ENCODE data around the gene ALDH3B2.
"Not testable (repeated sequence)": the region's sequence is repeated elsewhere in the genome, so short reads cannot be mapped to it uniquely, and the experiment has no call there.

Gene ALDH3B2

DNA sequence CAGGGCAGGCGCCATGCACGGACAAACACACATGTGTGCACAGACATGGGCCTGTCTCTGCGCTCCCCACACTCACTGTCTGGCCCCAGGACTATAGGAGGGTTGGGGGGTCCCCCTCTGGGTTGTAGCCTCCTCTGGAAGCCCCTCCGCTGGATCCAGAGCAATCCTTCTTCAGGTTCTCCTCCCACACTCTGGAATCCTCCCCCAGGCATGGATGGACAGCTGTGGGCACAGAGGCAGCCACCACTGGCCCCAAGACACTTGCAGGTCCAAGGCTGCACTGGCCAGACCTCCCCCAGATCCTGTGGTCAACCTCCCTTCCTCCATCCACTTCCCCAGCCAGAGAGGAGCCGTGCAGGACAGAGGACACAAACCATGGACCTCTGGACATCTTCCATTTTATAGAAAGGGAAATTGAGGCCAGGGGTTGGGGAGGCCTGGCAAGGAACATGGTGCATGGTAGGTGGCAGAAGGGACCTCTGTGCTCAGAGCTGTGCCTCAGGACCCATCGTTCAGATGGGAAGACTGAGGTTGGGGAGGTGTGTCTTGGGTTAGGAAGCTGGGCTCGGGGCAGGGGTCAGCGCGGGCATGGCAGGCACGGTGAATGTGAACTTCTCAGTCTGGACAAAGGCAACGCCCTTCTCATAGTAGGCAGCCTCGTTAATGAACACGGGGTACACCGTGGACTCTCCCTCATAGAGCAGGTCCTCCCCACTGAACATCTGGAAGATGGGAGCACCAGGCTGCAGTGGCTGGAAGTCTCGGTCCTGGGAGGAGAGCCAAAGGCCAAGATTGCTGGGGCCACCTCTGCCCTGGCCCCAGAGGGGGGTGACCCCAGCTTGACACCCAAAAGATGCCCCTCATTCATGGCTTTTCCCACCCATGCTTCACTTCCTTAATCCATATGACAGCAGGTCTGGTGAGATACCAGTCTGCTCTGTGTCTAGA lies 32.0 kb downstream of the ALDH3B2 start:
- no peak for DNase-seq (ENCODE audit: low read depth)

- no peak for DNase-seq (ENCODE audit: low read depth)
Observed at GRCh38 chr11:67641338-67642172, 32.9 kb downstream of the ALDH3B2 start.

DNA sequence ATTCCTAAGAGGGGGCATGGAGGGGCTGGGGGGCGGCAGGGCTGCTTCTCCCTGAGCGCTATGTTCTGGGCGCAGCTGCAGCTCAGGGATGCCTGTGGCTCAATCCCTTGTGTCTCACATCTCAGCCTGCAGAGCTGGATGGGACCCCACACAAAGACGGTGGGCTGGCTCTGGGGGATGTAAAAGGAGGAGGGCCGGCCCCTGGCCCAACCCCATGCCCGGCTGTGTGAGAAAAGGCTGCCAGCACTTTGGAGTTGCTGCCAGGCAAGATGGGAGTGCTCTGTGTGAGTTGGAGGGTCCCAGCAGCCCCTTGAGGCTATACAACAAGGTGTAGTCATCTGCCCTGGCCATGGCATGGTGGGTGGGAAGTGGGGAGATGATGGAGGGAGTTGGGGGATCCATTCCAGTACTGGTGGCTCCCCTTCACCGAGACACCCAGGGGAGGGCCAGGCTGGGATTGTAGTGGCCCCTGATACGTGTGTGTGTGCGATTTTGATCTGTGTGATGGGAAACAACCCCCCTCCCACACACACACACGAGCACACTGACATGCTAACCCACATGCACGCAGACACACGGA lies 33.6 kb downstream of the ALDH3B2 start:
- no peak for DNase-seq (ENCODE audit: low read depth)

DNA sequence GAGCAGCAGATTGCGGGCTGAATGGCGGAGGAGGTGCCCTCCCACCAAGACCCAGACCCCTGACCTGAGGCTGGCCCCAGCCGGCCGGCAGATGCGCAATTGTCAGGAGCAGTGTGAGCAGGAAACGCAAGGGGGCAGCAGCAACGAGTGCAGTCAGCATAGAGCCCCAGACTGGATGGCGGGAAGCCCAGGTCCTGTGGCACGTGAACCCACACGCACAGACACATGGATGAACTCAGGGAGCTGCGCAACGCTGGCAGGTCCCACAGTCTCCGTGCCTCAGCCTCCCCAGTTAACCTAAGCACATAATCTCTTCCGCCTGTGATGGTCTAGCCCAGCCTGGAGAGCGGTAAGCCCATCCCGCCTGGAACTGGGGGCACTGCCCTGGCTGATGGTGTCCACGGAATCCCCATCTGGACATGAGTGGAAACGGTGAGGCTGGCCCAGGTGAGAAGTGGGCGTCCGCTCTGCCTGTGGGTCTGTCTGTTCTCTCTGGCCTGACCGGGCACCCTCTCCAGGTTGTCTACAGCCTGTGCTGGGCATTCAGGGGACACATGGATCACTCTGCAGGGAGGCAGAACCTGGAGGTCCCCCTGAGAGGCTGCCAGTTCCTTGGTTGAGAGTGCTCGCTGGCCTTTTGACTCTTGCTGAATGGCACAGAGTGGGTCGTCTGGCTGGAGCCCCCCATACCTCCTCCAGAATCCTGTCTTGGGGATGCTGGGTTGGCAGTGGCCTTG lies 34.2 kb downstream of the ALDH3B2 start:
- DNase-seq (ENCODE audit: low read depth), result peak; percentile 9

DNA sequence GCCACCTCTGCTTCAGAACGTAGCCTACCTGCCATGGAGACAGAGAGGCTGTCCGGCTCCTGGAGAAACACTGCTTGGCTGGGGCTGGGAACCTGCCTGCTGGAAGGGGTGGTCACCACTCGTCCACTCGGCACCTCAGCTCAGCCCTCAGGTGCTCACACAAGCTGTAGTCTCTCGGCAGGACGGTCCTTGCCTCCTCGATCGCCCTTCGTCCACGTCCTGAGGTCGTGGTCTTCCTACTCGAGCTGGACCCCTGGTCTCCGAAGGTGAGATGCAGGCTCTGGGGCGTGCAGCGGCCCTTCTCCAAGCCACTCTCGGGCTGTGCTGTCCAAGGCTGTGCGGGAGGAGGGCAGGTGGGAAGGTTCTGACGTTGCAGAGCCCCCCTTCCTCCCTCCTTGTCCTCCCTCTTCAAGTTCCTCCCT lies 35.0 kb downstream of the ALDH3B2 start, which contains the start of gene TBX10:
Gene TBX10, minus strand, starts transcription at position 326 of the 422 bp plus-strand sequence. Its CDS starts 291 bp downstream, at position 35.
- no peak for DNase-seq (ENCODE audit: low read depth)

GRCh38 chr11:67638535-67639437 lies 35.6 kb downstream of the ALDH3B2 start:
- DNase-seq (ENCODE audit: low read depth), result no peak

- not testable (repeated sequence) for DNase-seq (ENCODE audit: low read depth)
Observed at GRCh38 chr11:67637441-67637840, 37.0 kb downstream of the ALDH3B2 start.

DNA sequence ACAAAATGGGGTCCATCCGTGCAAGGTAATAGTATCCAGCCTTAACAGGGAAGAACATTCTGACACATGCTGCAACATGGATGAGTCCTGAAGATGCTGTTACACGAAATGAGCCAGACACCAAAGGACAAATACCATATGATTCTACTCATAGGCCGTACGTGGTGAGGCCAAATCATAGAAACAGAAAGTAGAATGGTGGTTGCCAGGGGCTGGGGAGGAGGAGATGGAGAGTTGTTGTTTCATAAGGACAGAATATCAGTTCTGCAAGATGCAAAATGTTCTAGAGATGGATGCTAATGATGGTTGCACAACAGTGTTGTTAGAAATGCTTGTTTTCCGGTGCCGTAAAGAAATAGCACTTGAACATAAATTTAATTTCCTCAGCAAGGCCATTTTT lies 37.5 kb downstream of the ALDH3B2 start:
- DNase-seq (ENCODE audit: low read depth), result no peak

- DNase-seq (ENCODE audit: low read depth), result no peak
Observed at GRCh38 chr11:67635231-67635521, 39.2 kb downstream of the ALDH3B2 start.

DNA sequence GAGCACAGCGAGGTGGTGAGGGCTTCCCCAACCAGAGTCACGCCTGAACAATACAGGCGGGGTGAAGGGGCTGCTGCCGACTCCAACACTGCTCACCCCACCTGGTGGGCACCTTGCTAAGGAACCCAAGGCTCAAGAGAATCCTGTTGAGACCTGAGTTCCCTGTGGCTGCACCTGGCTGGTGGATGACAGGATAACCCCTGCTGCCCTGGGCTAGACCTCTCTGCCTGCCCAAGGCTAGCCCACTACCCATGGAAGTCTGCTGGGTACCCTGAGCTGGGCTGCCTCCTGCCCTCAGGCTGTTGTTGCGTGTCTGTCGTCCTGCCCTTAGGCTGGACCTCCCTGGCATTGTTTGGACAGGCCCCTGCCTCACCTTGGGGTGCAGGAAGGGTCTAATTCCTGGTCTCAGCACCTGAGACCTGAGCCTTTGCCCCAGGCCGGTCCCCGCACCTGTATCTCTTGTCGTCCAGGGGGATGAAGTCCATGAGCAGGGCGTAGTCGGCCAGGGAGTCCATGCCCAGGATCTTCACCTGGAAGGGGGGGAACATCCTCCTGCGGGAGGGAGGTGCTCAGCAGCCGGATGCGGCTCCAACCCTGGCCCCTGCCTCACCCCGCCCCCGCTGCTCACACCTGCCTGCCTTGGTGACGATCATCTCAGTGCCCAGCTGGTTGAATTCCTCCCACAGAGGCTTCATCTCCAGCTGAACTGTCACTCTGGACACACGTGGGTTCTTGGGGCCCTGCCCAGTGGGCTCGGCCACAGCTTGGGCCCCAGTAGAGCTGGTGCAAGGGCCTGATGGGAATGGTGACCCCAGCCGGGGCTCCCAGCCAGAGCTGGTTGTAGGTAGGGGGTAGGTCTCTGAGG lies 39.8 kb downstream of the ALDH3B2 start:
- DNase-seq (ENCODE audit: low read depth), result no peak

- no peak for DNase-seq (ENCODE audit: low read depth)
Observed at GRCh38 chr11:67633758-67634365, 40.6 kb downstream of the ALDH3B2 start.

DNA sequence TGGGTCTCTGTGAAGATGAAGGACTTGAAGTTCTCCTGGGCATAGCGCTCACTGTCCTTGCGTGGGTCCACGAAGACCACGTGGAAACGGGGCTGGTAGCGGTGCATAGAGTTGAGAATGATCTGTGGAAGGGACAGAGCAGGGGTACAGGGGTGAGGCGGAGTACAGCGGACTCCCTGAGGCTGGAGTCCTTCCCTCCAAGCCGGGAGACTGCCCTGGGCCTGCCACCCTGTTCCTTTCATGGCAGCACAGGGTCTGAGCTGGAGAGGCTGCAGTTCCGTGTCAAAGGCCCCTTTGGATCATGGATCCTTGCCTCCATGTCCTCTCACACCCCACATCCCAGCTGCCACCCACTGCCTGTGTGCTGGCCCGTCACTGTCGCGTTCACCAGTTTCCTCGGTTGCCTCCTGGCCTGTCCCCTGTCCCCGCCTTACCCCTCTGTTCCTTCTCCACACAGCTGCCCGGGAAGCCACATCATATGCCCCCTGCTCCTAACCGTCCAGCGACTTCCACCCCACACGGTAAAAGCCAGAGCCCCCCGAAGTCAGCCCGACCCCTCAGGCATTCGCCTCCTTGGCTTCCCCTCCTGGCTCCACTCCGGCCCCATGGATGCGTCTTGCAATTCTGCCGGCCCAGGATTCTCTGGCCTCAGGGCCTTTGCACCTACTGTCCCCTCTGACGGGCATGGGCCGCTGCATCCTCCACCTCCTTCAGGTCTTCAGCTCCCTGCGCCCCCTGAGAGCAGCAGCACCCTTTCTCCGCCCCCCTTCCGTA lies 41.3 kb downstream of the ALDH3B2 start:
- no peak for DNase-seq (ENCODE audit: low read depth)

DNA sequence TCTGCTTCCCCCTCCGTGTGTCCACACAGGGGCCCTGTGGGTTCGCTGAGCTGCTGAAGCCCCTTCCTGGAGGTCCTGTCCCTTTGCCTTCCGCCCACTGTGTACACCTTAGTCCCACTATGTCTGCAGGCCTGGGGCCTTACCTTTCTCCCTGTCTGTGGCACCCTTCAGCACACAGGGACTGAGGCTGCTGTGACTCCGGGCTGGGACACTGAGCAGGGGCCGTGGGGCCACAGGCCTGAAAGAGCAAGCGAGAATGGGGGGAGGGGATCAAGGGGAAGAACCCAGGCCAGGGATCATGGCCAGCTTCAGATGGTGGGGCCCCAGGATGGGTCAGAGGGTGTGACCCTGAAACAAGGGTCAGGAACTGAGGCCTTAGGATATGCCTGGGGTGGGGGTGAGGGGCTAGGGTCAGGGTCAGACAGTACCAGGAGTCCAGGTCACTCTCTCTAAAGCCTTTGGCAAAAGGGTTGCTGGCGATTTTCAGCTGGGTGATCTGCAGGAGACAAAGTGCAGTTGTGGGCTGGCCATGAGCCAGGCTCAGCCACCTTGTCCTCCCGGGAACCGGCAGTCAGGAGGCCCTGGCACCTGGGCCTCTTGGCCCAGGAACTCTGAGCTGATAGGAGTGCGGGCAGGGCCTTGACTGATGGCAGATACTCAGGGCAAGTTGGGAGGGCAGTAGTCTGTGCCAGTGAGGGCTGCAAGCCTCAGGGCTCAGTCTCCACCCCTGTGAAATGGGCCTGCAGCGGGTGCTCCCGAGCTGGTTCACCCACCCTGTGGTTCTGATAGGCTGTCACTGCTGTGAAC lies 42.0 kb downstream of the ALDH3B2 start:
- no peak for DNase-seq (ENCODE audit: low read depth)

GRCh38 chr11:67631853-67632174 lies 42.6 kb downstream of the ALDH3B2 start:
- no peak for DNase-seq (ENCODE audit: low read depth)

- no peak for DNase-seq (ENCODE audit: low read depth)
Observed at GRCh38 chr11:67631411-67631810, 43.0 kb downstream of the ALDH3B2 start.

DNA sequence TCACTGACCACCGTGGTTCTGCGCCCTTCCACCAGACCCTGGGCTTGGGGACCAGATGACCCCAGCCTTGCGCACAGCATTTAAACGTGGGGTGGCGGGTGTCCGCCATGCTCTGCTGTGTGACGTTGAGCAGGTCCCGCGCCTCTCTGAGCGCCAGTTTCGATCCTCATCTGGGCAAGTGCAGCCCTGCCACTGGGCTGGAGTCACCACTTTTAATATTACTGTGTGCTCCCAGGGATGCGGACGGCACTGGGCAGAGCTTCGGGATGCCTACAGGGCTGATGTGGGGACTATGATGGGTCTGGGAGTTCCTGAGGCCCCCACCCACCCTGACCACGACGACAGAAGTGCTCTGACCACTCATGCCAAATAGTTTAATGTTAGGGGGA lies 43.5 kb downstream of the ALDH3B2 start:
- DNase-seq (ENCODE audit: low read depth), result no peak

DNA sequence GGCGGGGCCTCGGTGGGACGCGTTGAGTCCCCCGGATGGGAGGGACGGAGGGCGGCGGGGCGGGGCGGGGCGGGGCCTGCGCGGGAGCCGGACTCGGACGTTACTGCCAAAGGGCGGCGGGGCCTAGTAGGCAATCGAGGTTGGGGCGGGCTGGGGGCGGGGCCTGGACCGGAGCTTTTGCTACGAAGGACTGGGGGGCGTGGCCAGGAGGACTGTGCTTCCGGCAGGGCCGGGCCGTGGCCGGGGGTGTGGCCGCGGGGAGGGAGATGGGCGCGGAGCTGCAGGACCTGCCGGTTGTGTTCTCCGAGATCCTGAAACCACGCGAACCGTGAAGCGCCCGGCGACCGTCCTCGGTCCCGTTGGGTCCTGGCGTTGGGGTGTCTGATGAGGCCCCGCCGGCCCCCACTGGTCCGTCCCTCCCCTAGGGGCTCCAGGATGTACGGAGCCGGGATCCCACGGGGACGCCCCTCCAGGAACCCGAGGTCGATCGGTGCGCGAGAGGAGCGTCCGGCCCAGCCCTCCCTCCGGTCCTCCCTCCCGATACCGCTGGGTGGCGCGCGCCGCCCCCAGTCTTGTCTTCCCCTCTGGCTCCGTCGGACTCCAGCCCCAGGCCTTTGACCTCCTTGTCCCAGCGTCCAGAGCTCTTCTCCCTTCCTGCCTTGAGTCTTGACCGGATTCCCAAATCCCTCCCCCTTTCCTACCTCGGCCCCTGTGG lies 44.0 kb downstream of the ALDH3B2 start:
- DNase-seq (ENCODE audit: low read depth), result peak; percentile 52
